Hippocampal formation (tissue), 2 donors: ENCODE measurements around the gene CLCN7.
"Not testable (repeated sequence)": the region's sequence is repeated elsewhere in the genome, so short reads cannot be mapped to it uniquely, and the experiment has no call there.

Source experiments
- DNase-seq, 2 donors: peaks; one replicate each; lab custom pipeline; 2025; lab: John Stamatoyannopoulos, UW

CLCN7 gene

GRCh38 chr16:1488054-1488601 lies 13.3 kb upstream of the CLCN7 start:
- DNase-seq, result no peak

DNA sequence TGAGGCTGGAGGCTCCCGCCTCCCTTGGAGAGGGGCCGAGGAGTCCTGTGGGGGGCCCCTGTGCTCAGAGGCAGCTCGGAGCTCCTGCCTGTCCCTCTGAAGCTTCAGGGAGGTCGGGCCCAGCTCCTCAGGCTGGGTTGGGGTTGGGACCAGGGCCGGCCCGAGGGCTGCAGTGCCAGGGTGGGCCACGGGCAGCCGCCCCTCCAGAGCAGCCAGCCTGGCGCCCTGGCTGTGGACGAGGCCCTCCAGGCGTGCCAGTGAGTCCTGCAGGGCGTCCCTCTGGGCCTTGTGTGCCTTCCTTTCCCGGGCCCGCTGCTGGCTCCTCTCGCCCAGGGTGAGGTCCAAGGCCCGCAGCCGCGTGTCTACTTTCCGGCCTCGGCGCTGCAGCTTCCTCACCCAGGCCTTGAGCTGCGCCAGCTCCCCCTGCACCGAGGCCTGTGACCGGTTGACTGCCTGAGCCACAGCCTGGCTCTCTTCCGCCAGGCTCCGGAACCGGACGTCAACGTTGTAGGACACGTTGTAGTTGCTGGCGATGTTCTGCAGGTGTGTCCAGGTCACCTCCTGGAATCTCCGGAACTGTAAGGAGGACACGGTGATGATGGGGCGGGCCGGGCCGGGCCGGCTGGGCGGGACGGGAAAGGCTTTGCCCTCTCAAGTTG lies 12.7 kb upstream of the CLCN7 start:
- no peak for DNase-seq

DNA sequence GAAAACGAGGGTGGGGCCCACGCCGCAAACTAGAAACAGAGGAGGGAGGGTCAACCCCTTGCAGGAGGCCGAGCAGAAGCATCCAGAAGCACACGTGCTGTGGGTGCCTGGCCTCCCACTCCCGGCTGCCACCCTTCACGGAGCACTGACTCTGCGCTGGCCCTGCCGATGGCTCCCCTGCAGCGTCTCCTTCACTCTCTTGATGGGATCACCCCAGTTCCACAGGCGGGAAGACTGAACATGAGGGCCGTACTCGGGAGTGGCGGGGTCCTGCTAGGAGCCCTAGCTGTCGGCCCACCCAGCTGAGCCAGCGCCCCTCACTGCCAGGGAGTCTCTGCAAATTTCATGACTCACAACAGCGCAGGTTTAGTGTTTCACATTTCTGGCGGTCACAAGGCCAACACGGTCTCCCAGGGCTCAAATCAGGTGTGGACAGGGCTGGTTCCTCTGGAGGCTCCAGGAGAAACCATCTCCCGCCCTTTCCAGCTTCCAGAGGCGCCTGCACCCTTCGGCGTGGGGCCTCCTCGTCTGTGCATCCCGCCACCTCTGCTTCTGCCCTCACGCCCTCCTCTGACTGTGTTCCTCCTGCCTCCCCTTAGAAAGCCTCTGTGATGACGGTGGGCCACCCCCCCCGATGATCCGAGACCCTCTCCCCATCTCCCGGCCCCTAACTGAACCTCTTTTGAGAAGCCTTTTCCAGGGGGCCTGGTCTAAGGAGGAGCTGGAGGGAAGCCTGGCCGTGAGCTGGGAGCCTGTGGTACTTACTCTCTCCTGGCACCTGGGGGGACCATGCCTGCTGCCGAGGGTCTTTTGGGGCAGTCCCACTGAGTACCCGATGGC lies 11.9 kb upstream of the CLCN7 start:
- DNase-seq, result no peak

DNA sequence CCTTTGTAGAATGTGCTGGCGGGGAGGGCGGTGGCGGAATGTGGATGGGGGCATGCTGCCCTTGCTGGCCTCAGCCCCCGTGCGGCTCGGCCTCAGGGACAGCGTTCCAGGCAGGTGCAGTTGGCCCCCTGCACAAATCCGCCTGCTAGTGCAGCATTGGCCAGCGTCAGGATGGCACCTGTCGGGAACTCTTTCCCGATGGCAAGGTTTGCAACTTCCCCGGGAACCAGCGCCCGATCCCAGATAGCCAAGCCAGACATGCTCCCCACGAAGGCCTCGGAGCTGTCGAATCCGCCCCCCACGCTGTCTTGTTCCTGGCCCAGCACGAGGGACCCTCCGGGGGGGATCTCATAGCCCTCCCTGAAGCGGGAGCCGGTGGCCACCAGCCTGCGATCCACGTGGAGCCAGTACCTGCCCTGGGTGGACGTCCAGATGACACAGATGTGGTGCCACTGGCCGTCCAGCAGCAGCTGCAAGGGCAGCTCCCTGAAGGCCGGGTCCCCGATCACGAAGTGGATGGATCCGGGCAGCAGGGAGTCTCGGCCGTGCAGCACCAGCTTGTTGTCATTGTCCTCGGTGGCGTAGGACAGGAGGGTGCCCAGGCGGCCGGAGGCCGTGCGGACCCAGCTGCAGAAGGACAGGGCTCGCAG lies 11.1 kb upstream of the CLCN7 start:
- no peak for DNase-seq

GRCh38 chr16:1481906-1482835 lies 7.3 kb upstream of the CLCN7 start:
- DNase-seq, result no peak

- DNase-seq, result not testable (repeated sequence)
Observed at GRCh38 chr16:1478937-1479336, 4.1 kb upstream of the CLCN7 start.

- DNase-seq, result no peak
Observed at GRCh38 chr16:1477033-1477432, 2.2 kb upstream of the CLCN7 start.

DNA sequence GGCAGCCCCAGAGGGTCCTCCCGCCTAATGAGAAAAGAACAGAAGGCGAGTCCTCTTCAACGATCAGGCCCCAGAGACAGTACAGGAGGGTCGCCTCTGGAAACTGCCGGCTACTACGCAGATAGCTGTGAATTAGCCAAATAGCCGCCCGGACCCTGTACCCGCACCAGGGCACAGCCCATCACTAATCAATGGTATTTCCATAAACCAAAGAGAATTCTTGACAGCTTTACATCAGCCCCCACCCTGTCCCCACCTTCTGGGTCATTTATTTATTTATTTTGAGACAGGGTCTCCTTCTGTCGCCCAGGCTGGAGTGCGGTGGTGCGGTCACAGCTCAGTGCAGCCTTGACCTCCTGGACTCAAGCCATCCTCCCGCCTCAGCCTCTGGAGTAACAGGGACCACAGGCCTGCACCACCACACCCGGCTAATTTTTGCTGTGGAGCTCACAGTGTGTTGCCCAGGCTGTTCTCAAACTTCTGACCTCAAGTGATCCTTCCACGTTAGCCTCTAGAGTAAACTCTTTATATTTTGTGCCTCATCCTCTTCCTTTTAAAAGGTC lies 805 bp upstream of the CLCN7 start:
- no peak for DNase-seq

GRCh38 chr16:1474082-1474795 lies 589 bp downstream of the CLCN7 start:
- DNase-seq, result no peak

- no peak for DNase-seq
Observed at GRCh38 chr16:1472974-1473373, 1.9 kb downstream of the CLCN7 start.

DNA sequence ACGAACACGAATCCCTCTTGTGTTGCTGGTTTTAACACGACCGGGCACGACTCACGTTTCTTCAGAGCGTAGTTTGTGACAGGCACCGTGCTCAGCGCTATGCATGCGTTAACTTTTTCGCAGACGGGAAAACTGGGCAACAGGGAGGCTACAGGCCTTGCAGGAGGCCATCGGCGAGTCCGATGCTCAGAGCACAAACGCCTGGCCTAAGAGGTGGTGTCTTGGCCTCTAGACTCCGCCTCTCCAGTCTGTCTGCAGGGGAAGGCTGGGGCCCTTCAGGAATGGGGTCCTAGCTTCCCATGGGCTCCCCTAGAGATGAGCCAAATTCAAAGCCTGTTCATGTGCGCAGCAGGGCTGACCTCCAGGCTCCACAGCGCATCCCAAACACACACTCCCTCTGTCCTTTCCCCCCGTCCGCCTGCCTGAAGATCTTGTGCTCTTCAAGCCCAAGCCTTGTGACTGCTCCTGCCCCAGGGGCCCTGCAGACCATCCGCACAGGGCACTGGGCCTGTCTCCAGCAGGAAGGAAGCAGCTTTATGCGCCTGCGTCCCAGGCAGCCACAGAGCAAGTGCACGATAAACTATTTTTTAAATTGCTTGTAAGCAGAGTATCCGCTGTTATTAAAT lies 3.1 kb downstream of the CLCN7 start:
- DNase-seq, result no peak

GRCh38 chr16:1470481-1471251 lies 4.2 kb downstream of the CLCN7 start:
- no peak for DNase-seq

DNA sequence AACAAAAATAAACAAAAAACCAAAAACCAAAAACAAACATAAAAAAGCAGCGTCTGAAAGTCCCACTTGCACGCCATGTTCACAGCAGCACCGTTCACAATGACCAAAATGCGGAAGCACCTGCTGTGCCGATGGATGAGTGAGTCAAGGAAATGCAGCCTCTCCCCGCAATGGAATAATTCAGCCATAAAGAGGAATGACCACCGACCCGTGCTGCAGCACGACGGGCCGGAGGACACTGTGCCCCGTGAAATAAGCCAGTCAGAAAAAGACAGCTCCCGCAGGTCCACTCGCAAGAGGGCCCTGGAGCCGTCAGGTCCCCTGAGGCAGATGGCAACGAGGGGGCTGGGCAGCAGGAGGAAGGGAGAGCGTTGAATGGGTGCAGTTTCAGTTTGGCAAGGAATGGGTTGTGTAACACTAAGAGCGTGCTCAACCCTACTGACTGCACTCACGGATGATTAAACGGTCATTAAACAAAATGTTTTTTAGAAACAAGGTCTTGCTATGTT lies 5.1 kb downstream of the CLCN7 start:
- DNase-seq, result no peak

GRCh38 chr16:1469141-1469540 lies 5.7 kb downstream of the CLCN7 start:
- DNase-seq, result not testable (repeated sequence)

- no peak for DNase-seq
Observed at GRCh38 chr16:1468426-1468810, 6.4 kb downstream of the CLCN7 start.

DNA sequence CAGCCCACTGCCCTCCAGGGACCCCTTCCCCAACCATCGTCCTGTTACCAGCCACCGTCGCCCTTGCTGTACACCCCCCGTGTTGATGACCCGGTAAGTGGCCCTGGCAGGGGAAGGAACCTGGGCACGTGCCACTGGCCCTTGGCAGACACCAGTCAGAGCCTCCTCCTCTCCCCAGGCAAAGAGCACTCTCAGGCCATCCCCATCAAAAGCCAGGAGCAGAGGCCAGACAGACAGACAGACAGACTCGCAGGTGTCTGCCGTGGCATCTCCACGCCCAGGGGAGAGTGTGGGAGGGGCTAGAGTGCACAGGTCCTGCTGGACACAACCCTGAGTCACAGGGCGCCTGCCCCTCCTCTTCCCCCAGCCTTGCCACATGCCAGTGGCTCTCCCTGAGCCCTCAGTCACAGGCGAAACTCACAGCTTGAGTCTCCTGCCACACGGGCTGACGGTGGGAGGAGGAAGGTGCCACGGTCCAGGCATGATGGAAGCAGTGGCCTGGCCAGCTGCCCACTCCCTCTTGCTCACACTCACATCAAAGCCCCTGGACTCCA lies 7.8 kb downstream of the CLCN7 start:
- DNase-seq, result no peak

DNA sequence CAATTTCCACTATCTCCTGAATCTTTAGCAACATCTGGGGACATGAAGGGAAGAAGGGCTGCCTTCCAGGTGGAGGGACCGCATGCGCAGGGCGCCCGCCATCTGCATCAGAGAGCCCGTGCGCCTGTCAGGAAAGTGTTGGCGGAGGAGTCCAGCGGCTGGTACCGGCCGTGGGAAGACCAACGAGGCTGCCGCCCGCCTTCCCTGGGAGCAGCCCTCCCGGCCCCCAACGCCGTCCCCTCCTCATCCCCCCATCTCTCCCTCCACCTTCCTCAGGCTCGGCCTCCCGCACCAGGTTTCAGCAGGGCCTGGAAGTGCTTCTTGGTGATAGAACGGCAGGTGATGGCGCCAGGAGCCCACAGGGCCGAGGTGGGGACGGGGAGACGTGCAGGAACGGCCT lies 8.8 kb downstream of the CLCN7 start:
- DNase-seq, result no peak

DNA sequence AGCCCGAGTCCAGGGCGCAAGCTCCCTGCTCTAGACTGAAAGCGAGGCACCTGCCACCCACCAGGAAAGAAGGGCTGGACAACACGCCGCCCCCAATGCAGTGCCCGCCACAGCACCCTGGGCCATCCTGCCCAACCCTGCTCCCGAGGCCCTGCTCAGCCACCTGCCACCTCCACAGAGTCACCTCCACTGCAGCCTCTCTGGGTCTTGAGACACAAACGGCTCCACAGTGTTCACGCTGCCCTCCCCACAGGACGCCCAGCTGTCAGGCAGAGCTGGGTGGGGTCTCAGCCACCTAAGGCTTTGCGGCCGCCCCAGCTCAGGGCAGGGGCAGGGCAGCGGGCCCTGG lies 9.3 kb downstream of the CLCN7 start:
- DNase-seq, result no peak
